ENCODE measurements around the gene WDR31. TPM values are rescaled to one million over a fixed set of nuclear protein-coding genes. Genes with fewer than 3 reads are reported as not detected.
"Not testable (repeated sequence)": the region's sequence is repeated elsewhere in the genome, so short reads cannot be mapped to it uniquely, and the experiment has no call there.

Gene WDR31
- total and polyA plus RNA-seq, 4 donors = 1.8 to 7.0 (median 4.0) TPM

DNA sequence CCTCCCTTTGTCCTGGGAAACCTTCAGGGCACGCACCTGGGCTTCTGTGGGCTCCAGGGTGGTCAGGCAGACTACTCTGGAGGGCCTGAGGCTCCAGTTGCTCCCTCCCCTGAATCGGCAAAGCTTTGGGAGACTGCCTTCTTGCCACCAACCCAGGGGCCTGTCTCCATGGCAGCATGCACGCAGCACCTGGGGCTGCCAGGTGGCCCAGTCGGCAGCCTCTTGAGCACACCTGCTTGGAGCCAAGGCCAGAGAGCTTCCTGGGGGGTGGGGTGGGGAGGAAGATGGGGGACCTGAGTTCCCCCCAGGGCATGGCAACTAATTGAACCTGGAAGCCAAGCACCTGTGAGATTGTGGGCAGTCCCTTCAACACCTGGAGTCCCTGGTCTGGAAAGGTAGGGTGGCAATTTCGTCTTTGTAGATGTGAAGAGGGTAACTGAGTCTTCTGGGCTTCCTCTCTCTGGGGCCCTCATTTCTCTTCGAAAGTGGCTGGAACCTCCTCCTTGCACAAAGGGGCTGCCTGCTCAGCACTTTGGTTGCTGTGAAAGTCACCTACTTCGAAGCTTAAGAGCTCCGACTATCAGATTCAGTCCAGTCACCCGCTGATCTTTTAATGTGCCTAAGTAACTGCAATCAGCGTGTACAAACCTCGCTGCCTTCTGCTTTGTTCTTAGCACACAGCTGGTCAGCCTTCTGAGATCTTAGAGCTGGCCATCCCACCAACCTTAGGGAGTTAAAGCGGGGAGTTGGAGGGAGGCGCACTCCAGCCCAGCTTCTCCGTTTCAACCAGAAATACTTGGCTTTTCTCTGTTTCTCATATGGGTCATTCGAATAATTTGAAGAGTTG is 40.9 kb downstream of the WDR31 start:
- H3K27ac ChIP-seq (ENCODE audit: low read depth in 1 of 2, low read length in 1 of 2) = no peak overlapping the region
- no peak overlapping the region for H3K4me3 ChIP-seq
- H3K36me3 ChIP-seq (ENCODE audit: control insufficient read depth in 4 of 4, insufficient read depth in 4 of 4, low read length in 4 of 4) = peaks cover 0 to under 1% (median 0%) of the 10 kb centered on the region in 4 donors
- WGBS, 2 donors = 92 to 93% methylated on average over 15 of the region's 15 CpGs
- ATAC-seq (ENCODE audit: insufficient read depth, low FRiP score) = no peak
- no peak overlapping the region for H3K9ac ChIP-seq (ENCODE audit: insufficient read depth in 1 of 2, low read length in 2 of 2)
- H3K4me1 ChIP-seq (ENCODE audit: control insufficient read depth in 5 of 5, insufficient read depth in 5 of 5, low read length in 5 of 5) = no peaks in the 10 kb centered on the region
- no peaks in the 10 kb centered on the region for H3K27me3 ChIP-seq (ENCODE audit: control insufficient read depth in 3 of 3, insufficient read depth in 3 of 3, low read length in 2 of 3)
- DNase-seq = no peak
- peaks cover 0 to 2% (median 0%) of the 10 kb centered on the region in 4 donors for H3K9me3 ChIP-seq (ENCODE audit: control insufficient read depth in 4 of 4, insufficient read depth in 3 of 4, low read length in 3 of 4)
- TF ChIP-seq, protein P1, sequence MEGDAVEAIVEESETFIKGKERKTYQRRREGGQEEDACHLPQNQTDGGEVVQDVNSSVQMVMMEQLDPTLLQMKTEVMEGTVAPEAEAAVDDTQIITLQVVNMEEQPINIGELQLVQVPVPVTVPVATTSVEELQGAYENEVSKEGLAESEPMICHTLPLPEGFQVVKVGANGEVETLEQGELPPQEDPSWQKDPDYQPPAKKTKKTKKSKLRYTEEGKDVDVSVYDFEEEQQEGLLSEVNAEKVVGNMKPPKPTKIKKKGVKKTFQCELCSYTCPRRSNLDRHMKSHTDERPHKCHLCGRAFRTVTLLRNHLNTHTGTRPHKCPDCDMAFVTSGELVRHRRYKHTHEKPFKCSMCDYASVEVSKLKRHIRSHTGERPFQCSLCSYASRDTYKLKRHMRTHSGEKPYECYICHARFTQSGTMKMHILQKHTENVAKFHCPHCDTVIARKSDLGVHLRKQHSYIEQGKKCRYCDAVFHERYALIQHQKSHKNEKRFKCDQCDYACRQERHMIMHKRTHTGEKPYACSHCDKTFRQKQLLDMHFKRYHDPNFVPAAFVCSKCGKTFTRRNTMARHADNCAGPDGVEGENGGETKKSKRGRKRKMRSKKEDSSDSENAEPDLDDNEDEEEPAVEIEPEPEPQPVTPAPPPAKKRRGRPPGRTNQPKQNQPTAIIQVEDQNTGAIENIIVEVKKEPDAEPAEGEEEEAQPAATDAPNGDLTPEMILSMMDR (IDR thresholded peaks at IDR 0.05; ENCODE audit: control extremely low read depth, extremely low read depth) = no peak

DNA sequence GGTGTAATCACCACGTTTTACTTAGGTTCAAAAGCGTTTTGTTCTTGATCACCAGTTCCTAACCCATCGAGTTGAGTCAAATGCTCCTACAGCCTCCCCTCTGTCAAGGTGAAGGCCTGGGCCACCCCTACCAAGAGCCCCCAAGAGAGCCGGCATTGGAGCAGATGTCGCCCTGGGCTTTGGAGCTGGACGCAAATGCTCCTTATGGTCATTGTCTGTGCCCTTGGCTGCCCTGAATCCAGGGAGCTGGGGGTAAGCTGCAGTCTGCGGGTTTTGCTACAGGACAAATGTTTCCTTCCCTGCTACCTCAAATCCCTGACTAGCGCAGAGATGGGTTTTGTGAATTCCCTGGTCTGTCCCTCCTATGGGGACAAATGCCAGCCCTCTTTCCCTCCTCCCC is 41.8 kb downstream of the WDR31 start:
- H3K36me3 ChIP-seq (ENCODE audit: control insufficient read depth in 4 of 4, insufficient read depth in 4 of 4, low read length in 4 of 4) = peaks cover under 1 to 6% (median 3%) of the 10 kb centered on the region in 4 donors
- H3K9me3 ChIP-seq (ENCODE audit: control insufficient read depth in 4 of 4, insufficient read depth in 3 of 4, low read length in 3 of 4) = peaks cover 0 to 2% (median 0%) of the 10 kb centered on the region in 4 donors
- H3K27ac ChIP-seq (ENCODE audit: low read depth in 1 of 2, low read length in 1 of 2) = no peak overlapping the region
- TF ChIP-seq, protein P1 (IDR thresholded peaks at IDR 0.05; ENCODE audit: control extremely low read depth, extremely low read depth) = no peak
- ATAC-seq (ENCODE audit: insufficient read depth, low FRiP score) (no peak), DNase-seq (no peak)
- no peaks in the 10 kb centered on the region for H3K27me3 ChIP-seq (ENCODE audit: control insufficient read depth in 3 of 3, insufficient read depth in 3 of 3, low read length in 2 of 3)
- 93 to 97% methylated on average over 8 of the region's 8 CpGs for WGBS, 2 donors
- H3K9ac ChIP-seq (ENCODE audit: insufficient read depth in 1 of 2, low read length in 2 of 2) = no peak overlapping the region
- H3K4me3 ChIP-seq = no peak overlapping the region
- H3K4me1 ChIP-seq (ENCODE audit: control insufficient read depth in 5 of 5, insufficient read depth in 5 of 5, low read length in 5 of 5) = no peaks in the 10 kb centered on the region

- 73 to 77% methylated on average over 9 of the region's 9 CpGs for WGBS, 2 donors
- Histone ChIP-seq H3K9me3 (ENCODE audit: control insufficient read depth in 4 of 4, insufficient read depth in 3 of 4, low read length in 3 of 4) (peaks cover 0 to 2% (median 0%) of the 10 kb centered on the region in 4 donors), H3K4me3 (no peak overlapping the region), H3K27ac (ENCODE audit: low read depth in 1 of 2, low read length in 1 of 2) (no peak overlapping the region), H3K4me1 (ENCODE audit: control insufficient read depth in 5 of 5, insufficient read depth in 5 of 5, low read length in 5 of 5) (no peaks in the 10 kb centered on the region), H3K36me3 (ENCODE audit: control insufficient read depth in 4 of 4, insufficient read depth in 4 of 4, low read length in 4 of 4) (peaks cover 7 to 11% (median 9%) of the 10 kb centered on the region in 4 donors), H3K9ac (ENCODE audit: insufficient read depth in 1 of 2, low read length in 2 of 2) (no peak overlapping the region), H3K27me3 (ENCODE audit: control insufficient read depth in 3 of 3, insufficient read depth in 3 of 3, low read length in 2 of 3) (no peaks in the 10 kb centered on the region)
- TF ChIP-seq, protein P1 (IDR thresholded peaks at IDR 0.05; ENCODE audit: control extremely low read depth, extremely low read depth) = no peak
- ATAC-seq (ENCODE audit: insufficient read depth, low FRiP score) = no peak
- DNase-seq = no peak
Measured at GRCh38 chr9:113296796-113297558, 43.1 kb downstream of the WDR31 start.

GRCh38 chr9:113296247-113296646 is 43.8 kb downstream of the WDR31 start:
- H3K36me3 ChIP-seq (ENCODE audit: control insufficient read depth in 4 of 4, insufficient read depth in 4 of 4, low read length in 4 of 4) = peaks cover 14 to 17% (median 15%) of the 10 kb centered on the region in 4 donors
- not testable (repeated sequence) for H3K9ac ChIP-seq (ENCODE audit: insufficient read depth in 1 of 2, low read length in 2 of 2); H3K4me1 ChIP-seq (ENCODE audit: control insufficient read depth in 5 of 5, insufficient read depth in 5 of 5, low read length in 5 of 5); H3K4me3 ChIP-seq; H3K27me3 ChIP-seq (ENCODE audit: control insufficient read depth in 3 of 3, insufficient read depth in 3 of 3, low read length in 2 of 3); H3K27ac ChIP-seq (ENCODE audit: low read depth in 1 of 2, low read length in 1 of 2); ATAC-seq (ENCODE audit: insufficient read depth, low FRiP score); H3K9me3 ChIP-seq (ENCODE audit: control insufficient read depth in 4 of 4, insufficient read depth in 3 of 4, low read length in 3 of 4); DNase-seq
- WGBS, 2 donors = 92 to 93% methylated on average over 8 of the region's 8 CpGs
